Skin epidermis (tissue), 12 donors: Measurements from ENCODE around the gene AKR1C2.
"Not testable (repeated sequence)": the region's sequence is repeated elsewhere in the genome, so short reads cannot be mapped to it uniquely, and the experiment has no call there.

Experiments used
- H3K27ac ChIP-seq, 21 experiments: fragments of 200-600 bp; sonication (generic) in 11 of 21; one replicate each; pipeline ENCODE4 v1.5.0; 2020; ENCODE audit warnings: mild to moderate bottlenecking in 3 of 21, inconsistent platforms in 2 of 21, moderate library complexity in 2 of 21
- H3K4me3 ChIP-seq, 7 experiments: fragments of 200-600 bp; sonication (generic) in 2 of 7; one replicate each; pipeline ENCODE4 v1.5.0; 2020; ENCODE audit warnings: inconsistent platforms in 2 of 7, mild to moderate bottlenecking in 2 of 7, moderate library complexity in 1 of 7

Gene AKR1C2

DNA sequence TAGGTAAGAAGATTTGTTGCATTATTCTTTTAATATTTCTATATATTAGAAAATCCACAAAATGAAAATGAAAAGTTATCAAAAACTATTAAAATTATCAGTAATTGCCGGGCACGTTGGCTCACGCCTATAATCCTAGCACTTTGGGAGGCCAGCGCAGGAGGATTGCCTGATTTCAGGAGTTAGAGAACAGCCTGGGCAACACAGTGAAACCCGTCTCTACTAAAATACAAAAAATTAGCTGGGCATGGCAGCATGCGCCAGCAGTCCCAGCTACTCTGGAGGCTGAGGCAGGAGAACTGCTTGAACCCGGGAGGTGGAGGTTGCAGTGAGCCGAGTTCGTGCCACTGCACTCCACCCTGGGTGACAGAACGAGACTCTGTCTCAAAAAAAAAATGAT, 11.1 kb downstream of the AKR1C2 start:
- H3K4me3 ChIP-seq, H3K27ac ChIP-seq: not testable (repeated sequence)

GRCh38 chr10:4991463-4991862, 12.2 kb downstream of the AKR1C2 start:
- H3K4me3 ChIP-seq, H3K27ac ChIP-seq: not testable (repeated sequence)

DNA sequence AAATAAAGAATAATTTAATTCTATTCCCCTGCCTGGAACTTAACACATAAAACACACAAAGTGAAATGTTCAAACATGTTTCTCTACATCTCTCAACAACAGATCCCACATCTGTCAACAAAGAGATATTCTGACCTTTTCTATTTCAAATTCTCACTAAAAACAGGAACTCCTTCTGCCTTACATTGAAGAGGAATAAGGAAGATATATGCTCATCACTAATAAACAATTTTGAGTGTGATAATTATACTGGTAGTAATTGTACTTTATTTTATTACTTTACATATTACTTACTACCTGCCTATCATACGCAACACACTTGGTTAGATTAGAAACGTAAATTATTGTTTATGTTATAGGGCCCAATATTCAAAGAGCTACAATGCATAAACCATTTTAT, 13.4 kb downstream of the AKR1C2 start:
- Histone ChIP-seq H3K27ac (no peak overlapping the region), H3K4me3 (no peak overlapping the region)

DNA sequence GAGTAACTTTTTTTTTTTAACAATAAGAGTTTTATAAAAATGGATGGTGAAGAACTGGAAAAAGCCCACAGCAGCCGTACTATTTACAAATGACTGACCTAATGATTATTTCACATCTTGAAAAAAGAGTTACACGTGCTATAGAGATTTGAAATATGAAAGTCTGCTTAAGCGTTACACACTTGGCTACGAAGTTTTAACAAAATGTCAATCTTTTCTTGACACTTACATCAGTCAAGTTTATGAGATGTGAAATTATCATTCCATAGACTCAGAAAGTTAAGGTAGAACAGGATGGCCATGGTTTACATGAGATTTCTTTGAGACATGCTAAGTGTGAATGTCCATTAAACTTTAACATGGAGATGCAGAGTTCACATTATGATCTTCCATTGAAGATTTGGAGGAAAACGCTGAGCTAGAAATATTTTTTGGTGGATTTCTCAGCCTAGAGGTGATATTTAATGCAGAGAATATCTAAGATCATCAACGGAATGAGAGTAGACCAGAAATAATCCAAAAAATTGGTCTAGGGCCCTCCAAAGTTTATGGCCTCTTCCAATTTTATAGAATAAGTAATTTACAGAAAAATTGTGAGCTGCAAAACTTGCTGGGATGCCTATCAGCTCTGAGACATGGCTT, 15.5 kb downstream of the AKR1C2 start:
- not testable (repeated sequence) for H3K4me3 ChIP-seq, H3K27ac ChIP-seq

- no peak overlapping the region for H3K27ac ChIP-seq
- no peak overlapping the region for H3K4me3 ChIP-seq
Measured at GRCh38 chr10:4984971-4985594, 18.6 kb downstream of the AKR1C2 start.

GRCh38 chr10:4984223-4984622, 19.4 kb downstream of the AKR1C2 start:
- H3K4me3 ChIP-seq, result no peak overlapping the region
- H3K27ac ChIP-seq, result no peak overlapping the region

GRCh38 chr10:4983615-4984216, 19.9 kb downstream of the AKR1C2 start:
- no peak overlapping the region for H3K4me3 ChIP-seq
- H3K27ac ChIP-seq, result no peak overlapping the region

DNA sequence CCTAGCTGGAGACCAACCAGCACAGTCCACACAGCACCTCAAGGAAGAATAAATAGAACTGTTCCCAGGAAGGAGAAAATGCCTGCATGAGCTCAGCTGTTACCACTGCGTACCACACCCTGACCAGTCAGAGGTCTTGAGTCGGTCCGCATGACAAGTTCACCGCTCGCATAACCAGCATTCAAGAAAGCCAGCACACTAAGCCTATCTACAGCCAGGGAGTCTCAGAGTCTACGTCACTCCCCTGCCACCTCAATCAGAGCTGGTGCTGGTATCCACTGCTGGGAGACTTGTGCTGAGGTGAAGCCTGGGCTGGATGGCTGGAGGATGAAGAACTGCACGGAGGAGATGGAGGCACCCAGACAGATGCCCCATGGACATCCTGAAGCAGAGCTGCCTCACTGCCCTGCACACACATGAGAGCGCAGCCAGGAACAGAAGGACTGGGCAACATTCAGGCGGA, 20.9 kb downstream of the AKR1C2 start:
- Histone ChIP-seq H3K27ac (no peak overlapping the region), H3K4me3 (no peak overlapping the region)

DNA sequence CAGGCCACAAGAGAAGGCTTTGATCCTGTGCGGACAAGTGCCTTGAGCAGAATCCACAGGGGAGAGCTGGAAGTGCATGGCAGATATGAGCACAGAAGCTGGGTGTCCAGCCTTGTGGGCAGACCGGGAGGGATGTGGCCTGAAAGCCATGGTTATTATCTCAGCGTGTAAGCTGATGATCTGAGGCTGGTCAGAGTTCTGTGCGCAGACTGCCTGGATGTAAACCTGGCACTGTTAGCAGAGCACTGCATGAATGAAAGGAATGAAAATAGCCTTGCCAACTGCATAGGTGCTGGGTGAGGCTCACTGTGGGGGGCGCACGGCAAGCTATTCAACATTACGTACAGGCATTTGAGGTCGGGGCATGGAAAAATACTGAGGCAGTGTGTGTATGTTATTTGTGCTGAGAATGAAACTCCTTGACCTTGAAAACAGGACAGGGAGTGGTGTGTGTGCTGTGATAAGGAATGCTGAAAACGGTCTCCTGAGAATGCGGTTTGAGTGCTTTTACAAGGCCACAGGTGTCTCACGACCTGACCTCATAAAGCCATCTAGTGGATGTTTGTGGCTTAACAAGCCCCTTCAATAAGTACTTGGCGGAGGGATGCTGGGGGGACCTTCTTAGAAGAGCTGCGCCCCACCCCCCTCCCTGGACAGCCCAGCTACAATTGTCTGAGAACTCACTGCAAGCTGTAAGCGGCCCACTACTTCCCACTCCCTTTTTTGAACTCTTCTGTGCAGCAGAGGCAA, 21.8 kb downstream of the AKR1C2 start:
- H3K27ac ChIP-seq, result no peak overlapping the region
- no peak overlapping the region for H3K4me3 ChIP-seq

GRCh38 chr10:4980793-4981192, 22.9 kb downstream of the AKR1C2 start:
- no peak overlapping the region for H3K27ac ChIP-seq

GRCh38 chr10:4978870-4979269, 24.8 kb downstream of the AKR1C2 start:
- no peak overlapping the region for H3K27ac ChIP-seq
- no peak overlapping the region for H3K4me3 ChIP-seq

More at GRCh38 chr10:4980793-4981192, 22.9 kb downstream of the AKR1C2 start:
- H3K4me3 ChIP-seq, result no peak overlapping the region

DNA sequence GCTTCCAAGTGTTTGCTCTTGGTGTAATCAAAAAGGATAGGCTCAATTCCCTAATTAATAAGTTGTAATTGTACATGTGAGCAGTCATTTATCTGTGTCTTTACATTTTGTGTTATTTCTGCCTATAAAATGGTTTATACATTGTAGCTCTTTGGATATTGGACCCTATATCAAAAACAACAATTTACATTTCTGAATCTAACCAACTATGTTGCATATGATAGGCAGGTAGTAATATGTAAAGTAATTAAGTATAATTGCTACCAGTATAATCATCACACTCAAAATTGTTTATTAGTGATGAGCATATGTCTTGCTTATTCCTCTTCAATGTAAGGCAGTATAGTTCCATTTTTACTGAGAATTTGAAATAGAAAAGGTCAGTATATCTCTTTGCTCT, 26.6 kb downstream of the AKR1C2 start:
- H3K4me3 ChIP-seq, result no peak overlapping the region
- H3K27ac ChIP-seq, result no peak overlapping the region

DNA sequence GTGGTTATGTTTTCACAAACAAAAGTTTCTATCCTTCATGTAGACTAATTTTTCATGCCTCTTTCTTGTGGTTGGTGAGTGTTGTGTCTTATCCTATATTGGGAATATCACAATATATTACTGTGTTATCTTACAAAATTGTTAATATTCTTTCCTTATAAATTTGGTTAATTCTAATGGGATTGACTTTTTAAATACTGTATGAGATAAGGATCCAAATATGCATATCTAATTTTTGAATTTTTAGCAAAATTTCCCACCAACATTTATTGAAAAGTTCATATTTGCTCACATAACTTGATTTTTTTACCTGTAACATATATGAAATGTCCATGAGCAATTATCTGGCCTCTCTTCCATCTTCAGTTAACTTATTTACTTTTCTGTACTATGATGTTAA, 29.3 kb downstream of the AKR1C2 start:
- not testable (repeated sequence) for H3K27ac ChIP-seq, H3K4me3 ChIP-seq

DNA sequence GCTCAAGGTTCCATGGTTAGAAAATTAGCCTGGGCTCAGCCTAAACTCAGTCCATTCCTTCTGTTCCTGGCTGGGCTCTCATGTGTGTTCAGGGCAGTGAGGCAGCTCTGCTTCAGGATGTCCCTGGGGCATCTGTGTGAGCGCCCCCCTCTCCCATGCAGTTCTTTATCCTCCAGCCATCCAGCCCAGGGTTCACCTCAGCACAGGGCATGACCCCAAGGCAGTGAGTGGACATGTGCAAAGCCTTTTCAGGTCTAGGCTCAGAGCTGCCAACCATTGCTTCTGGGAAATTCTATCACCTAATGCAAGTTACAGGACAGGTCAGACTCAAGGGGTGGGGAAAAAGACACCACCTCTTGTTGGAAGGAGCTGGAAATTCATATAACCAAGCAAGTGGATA, 30.4 kb downstream of the AKR1C2 start:
- not testable (repeated sequence) for H3K27ac ChIP-seq, H3K4me3 ChIP-seq

GRCh38 chr10:4972369-4973142, 31.1 kb downstream of the AKR1C2 start:
- H3K27ac ChIP-seq, H3K4me3 ChIP-seq: not testable (repeated sequence)

- H3K4me3 ChIP-seq, H3K27ac ChIP-seq: not testable (repeated sequence)
Measured at GRCh38 chr10:4970362-4970761, 33.3 kb downstream of the AKR1C2 start.

- H3K27ac ChIP-seq, H3K4me3 ChIP-seq: not testable (repeated sequence)
Measured at GRCh38 chr10:4969289-4969688, 34.4 kb downstream of the AKR1C2 start.

GRCh38 chr10:4967189-4967588, 36.5 kb downstream of the AKR1C2 start:
- not testable (repeated sequence) for H3K4me3 ChIP-seq, H3K27ac ChIP-seq

DNA sequence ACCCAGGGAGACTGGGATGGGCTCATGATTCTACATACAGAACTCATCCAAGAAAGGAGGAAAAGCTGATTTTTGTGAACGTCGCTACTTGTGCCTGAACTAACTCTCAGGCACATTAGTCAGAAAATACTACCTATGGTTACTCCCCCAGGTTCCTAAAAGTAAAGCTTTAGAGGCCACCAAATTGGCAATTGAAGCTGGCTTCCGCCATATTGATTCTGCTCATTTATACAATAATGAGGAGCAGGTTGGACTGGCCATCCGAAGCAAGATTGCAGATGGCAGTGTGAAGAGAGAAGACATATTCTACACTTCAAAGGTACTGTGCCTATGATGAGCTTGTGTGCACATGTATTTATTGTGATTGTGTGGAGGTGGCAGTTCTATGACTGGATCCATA, 37.9 kb downstream of the AKR1C2 start:
- H3K27ac ChIP-seq, H3K4me3 ChIP-seq: not testable (repeated sequence)

DNA sequence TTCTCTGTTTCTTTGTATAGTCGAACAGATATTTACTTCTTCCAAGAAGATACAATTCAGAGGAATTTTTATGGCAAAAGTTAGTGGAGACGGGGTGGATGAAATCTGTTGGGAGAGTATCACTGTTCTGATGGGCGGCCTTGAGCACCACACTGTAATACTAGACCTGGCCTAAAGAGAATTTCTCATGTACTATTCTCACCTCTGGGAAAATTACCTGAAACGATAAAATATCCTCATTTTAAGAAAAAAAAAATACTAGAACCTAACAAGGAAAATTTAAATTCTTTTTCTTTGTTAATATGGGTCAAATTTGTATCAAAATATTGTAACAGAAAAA, 39.9 kb downstream of the AKR1C2 start:
- peak overlapping the region in 1 of 7 experiments; percentile 15 for H3K4me3 ChIP-seq
- H3K27ac ChIP-seq, result not testable (repeated sequence)
